Naive thymus-derived CD8-positive, alpha-beta T cell (primary cell): ENCODE data around the gene CALCOCO1. TPM values are rescaled to one million over a fixed set of nuclear protein-coding genes. Genes with fewer than 3 reads are reported as not detected.

Experiments
- ATAC-seq, 2 donors: fragments of 150-1000 bp; cut with Tn5 transposase in 1 of 2; sonication (Bioruptor Pico), chemical (Tn5 transposase) in 1 of 2; 1 replicate in 1 of 2; 2 replicates in 1 of 2; pipeline ENCODE4 v1.10.0; 2021; ENCODE audit warnings: mild to moderate bottlenecking in 2 of 2, moderate library complexity in 2 of 2
- POLR2A ChIA-PET: fragments of 350-600 bp; sonication (Branson Sonifier 250); formaldehyde crosslinking; loops from one replicate; lab custom pipeline; 2021; ENCODE audit warnings: antibody characterized with exemption; lab: Charles Lee
- DNase-seq, 10 donors: peaks; one replicate each; pipeline versions ENCODE4 v3.0.0 to v3.0.0-alpha.2; 2020 to 2022
- H3K27ac Mint-ChIP-seq, 10 donors: one replicate each; pipeline ENCODE4 v1.8.0; 2020 to 2022; ENCODE audit warnings: mild to moderate bottlenecking in 10 of 10, mixed read lengths in 10 of 10, moderate library complexity in 4 of 10, inconsistent platforms in 1 of 10
- H3K27me3 Mint-ChIP-seq, 5 donors: one replicate each; pipeline ENCODE4 v1.8.0; 2021 to 2022; ENCODE audit warnings: mixed read lengths in 5 of 5
- H3K36me3 Mint-ChIP-seq, 3 donors: one replicate each; pipeline ENCODE4 v1.8.0; 2020 to 2022; ENCODE audit warnings: mixed read lengths in 3 of 3, mild to moderate bottlenecking in 2 of 3, inconsistent platforms in 1 of 3
- H3K4me1 Mint-ChIP-seq, 4 donors: one replicate each; pipeline ENCODE4 v1.8.0; 2021 to 2022; ENCODE audit warnings: mixed read lengths in 4 of 4
- H3K4me3 Mint-ChIP-seq, 10 donors: one replicate each; pipeline ENCODE4 v1.8.0; 2020 to 2022; ENCODE audit warnings: mild to moderate bottlenecking in 10 of 10, mixed read lengths in 10 of 10, moderate library complexity in 6 of 10, inconsistent platforms in 1 of 10
- H3K9me3 Mint-ChIP-seq, 9 donors: one replicate each; pipeline ENCODE4 v1.8.0; 2020 to 2022; ENCODE audit warnings: mixed read lengths in 9 of 9, mild to moderate bottlenecking in 3 of 9, inconsistent platforms in 1 of 9, moderate library complexity in 1 of 9
- polyA plus RNA-seq, 3 donors: library from polyadenylated mRNA; unstranded; fragments of 300-500 nt; fragmentation: Illumina TruSeq; gene quantifications; one replicate each; pipeline ENCODE4 v1.2.3, GENCODE V29; 2021
- total RNA-seq, 8 experiments: library from RNA in 2 of 8; stranded (reverse) in 2 of 8; gene quantifications; one replicate each; pipeline ENCODE4 v1.2.3 and lab custom pipeline; 2021 to 2026

Gene CALCOCO1
- total and polyA plus RNA-seq, 5 experiments from 2014 or later = 52.3 to 168 (median 55.5) TPM

DNA sequence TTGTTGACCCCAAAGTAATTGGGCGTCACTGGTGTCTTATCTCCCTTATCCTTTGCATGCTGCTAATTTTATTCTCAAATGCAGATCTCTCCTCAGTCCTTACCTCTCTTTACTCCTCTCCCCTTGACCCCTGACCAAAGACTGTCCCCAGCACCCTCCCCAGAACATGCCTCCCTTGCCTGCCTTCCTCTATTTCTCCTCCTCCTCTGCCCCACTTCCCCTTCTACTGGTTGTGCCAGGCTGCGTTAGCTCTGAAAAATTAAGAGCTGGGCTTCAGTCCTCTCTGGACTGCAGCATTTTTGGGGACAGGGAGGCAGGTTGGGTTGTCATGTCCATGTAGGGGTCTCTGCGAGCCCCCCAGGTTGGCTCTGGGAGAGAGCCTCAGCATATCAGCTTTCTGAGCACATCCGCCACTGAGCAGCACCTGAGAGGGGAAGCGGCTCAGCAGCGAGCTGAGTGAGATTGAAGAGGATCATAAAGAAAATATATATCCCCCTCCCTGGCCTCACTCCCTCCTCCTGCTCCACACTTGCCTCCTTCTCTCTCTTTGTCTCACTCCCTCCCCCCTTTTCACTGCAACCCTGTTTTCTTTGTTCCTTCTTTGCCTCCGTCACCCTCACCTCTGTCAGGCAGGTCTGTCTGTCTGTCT is 31.0 kb upstream of the CALCOCO1 start:
- no peak for ATAC-seq
- POLR2A ChIA-PET = no interaction called here
- Mint-ChIP-seq H3K4me3 (peak overlapping the region in 1 of 10 donors; percentile 3), H3K27ac (peak overlapping the region in 1 of 10 donors; percentile 25), H3K4me1 (peaks cover 8 to 24% (median 12%) of the 10 kb centered on the region in 4 donors), H3K36me3 (no peaks in the 10 kb centered on the region), H3K27me3 (peaks cover 28 to 55% (median 41%) of the 10 kb centered on the region in 5 donors), H3K9me3 (no peaks in the 10 kb centered on the region)
- no peak for DNase-seq

GRCh38 chr12:53757101-53757770 is 30.0 kb upstream of the CALCOCO1 start:
- no peaks in the 10 kb centered on the region for H3K9me3 Mint-ChIP-seq
- peak; percentile 61 to 85 (median 76) for DNase-seq
- H3K27ac Mint-ChIP-seq = peak overlapping the region in 3 of 10 donors; percentile 1 to 72 (median 31)
- peaks cover 25 to 48% (median 32%) of the 10 kb centered on the region in 5 donors for H3K27me3 Mint-ChIP-seq
- H3K4me3 Mint-ChIP-seq = peak overlapping the region in 7 of 10 donors; percentile 37 to 74 (median 56)
- peaks cover 8 to 24% (median 12%) of the 10 kb centered on the region in 4 donors for H3K4me1 Mint-ChIP-seq
- peak; percentile 87 to 90 for ATAC-seq
- POLR2A ChIA-PET = no interaction called here
- no peaks in the 10 kb centered on the region for H3K36me3 Mint-ChIP-seq

DNA sequence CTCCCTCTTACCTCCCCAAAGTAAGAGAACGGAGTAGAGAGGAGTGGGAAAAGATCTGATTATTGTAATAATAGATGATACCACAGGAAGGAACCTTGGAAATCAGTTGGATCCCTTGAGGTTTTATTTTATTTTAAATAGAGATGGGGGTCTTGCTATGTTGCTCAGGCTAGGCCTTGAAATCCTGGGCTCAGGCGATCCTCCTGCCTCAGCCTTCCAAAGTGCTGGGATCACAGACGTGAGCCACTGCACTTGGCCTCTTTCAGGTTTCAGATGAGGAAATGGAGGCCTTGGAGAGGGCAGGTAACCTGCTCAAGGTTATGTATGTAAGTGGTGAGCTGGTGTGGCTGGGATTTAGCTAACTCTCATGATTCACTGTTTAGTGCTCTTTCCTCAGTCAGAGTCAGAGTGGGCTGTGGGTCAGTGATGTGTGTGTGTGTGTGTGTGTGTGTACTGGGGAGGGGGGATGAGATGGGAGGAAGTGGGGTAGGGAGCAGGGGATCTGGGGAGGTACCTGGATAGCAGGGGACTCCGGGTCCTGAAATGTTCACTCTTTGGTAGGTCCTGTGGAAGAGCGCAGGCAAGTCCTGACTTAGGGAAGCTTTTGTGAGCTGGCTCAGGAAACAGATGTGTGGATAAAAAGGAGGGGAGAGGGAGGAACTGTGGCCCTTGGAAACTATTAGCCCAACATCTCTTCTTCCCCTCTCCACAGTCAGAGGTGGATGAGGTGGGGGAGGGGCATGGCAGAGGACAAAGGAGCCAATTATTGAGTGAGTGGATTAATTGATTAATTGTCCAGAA is 29.2 kb upstream of the CALCOCO1 start:
- Mint-ChIP-seq H3K4me3 (peak overlapping the region in 1 of 10 donors; percentile 37), H3K9me3 (no peaks in the 10 kb centered on the region), H3K4me1 (peaks cover 8 to 26% (median 12%) of the 10 kb centered on the region in 4 donors), H3K36me3 (no peaks in the 10 kb centered on the region), H3K27ac (peak overlapping the region in 1 of 10 donors; percentile 84), H3K27me3 (peaks cover 22 to 43% (median 28%) of the 10 kb centered on the region in 5 donors)
- no peak for DNase-seq
- POLR2A ChIA-PET = no interaction called here
- no peak for ATAC-seq

DNA sequence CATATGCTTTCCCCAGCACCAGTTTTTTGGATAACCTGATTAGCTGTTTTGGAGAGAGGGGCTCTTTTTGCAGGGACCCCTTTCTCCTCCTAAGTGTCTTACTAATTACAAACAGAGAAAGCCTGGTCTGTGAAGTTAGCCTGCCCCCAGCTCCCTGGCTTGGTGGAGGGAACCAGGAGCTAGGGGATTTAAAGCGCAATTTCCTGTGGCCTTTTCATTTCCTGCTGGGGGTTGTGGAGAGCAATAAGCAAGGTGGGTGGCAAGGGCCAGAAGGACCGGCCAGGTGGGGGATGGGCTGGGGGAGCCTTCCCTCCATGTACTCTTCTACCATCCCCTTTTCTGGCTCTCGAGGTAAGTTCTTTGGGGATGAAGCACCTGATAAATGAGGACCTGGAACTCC is 28.6 kb upstream of the CALCOCO1 start:
- peak overlapping the region in 1 of 10 donors; percentile 46 for H3K4me3 Mint-ChIP-seq
- H3K4me1 Mint-ChIP-seq = peaks cover 8 to 26% (median 12%) of the 10 kb centered on the region in 4 donors
- POLR2A ChIA-PET = no interaction called here
- DNase-seq = no peak
- H3K36me3 Mint-ChIP-seq = no peaks in the 10 kb centered on the region
- H3K9me3 Mint-ChIP-seq = no peaks in the 10 kb centered on the region
- peaks cover 18 to 37% (median 24%) of the 10 kb centered on the region in 5 donors for H3K27me3 Mint-ChIP-seq
- H3K27ac Mint-ChIP-seq = no peak overlapping the region
- ATAC-seq = no peak

- Mint-ChIP-seq H3K9me3 (no peaks in the 10 kb centered on the region), H3K36me3 (no peaks in the 10 kb centered on the region), H3K4me3 (no peak overlapping the region), H3K27ac (peak overlapping the region in 1 of 10 donors; percentile 38), H3K27me3 (peaks cover 15 to 33% (median 24%) of the 10 kb centered on the region in 5 donors), H3K4me1 (peaks cover 8 to 26% (median 12%) of the 10 kb centered on the region in 4 donors)
- POLR2A ChIA-PET = no interaction called here
- ATAC-seq = no peak
- no peak for DNase-seq
Observed at GRCh38 chr12:53755451-53755891, 28.2 kb upstream of the CALCOCO1 start.

GRCh38 chr12:53754633-53755264 is 27.5 kb upstream of the CALCOCO1 start:
- Mint-ChIP-seq H3K27ac (no peak overlapping the region), H3K9me3 (no peaks in the 10 kb centered on the region), H3K36me3 (no peaks in the 10 kb centered on the region), H3K4me1 (peaks cover 8 to 26% (median 12%) of the 10 kb centered on the region in 4 donors), H3K4me3 (no peak overlapping the region), H3K27me3 (peaks cover 10 to 27% (median 19%) of the 10 kb centered on the region in 5 donors)
- DNase-seq = no peak
- no peak for ATAC-seq
- POLR2A ChIA-PET = no interaction called here

GRCh38 chr12:53754188-53754585 is 26.9 kb upstream of the CALCOCO1 start:
- Mint-ChIP-seq H3K9me3 (no peaks in the 10 kb centered on the region), H3K4me3 (no peak overlapping the region), H3K27me3 (peaks cover 6 to 21% (median 13%) of the 10 kb centered on the region in 5 donors), H3K27ac (no peak overlapping the region), H3K4me1 (peaks cover 8 to 26% (median 12%) of the 10 kb centered on the region in 4 donors), H3K36me3 (no peaks in the 10 kb centered on the region)
- DNase-seq = no peak
- POLR2A ChIA-PET = interaction anchor here (0.7 kb wide), 1 partner anchor 744 kb away, joined by 4 read pairs; no protein-coding TSS in a partner anchor
- ATAC-seq = no peak

GRCh38 chr12:53752621-53753020 is 25.4 kb upstream of the CALCOCO1 start:
- Mint-ChIP-seq H3K9me3 (no peaks in the 10 kb centered on the region), H3K36me3 (no peaks in the 10 kb centered on the region), H3K4me3 (no peak overlapping the region), H3K27me3 (peaks cover 0 to 9% (median 2%) of the 10 kb centered on the region in 5 donors), H3K27ac (no peak overlapping the region), H3K4me1 (peaks cover 7 to 22% (median 13%) of the 10 kb centered on the region in 4 donors)
- ATAC-seq (no peak), DNase-seq (no peak)
- POLR2A ChIA-PET = interaction anchor here (0.6 to 2.3 kb wide), 2 partner anchors 25 to 501 kb away, joined by 8 to 9 read pairs; partner anchors contain the start of gene CALCOCO1

- POLR2A ChIA-PET = interaction anchor here (0.6 to 2.3 kb wide), 3 partner anchors 24 to 501 kb away, joined by 4 to 9 read pairs (median 8); partner anchors contain the start of genes ATP5MC2 and CALCOCO1
- Mint-ChIP-seq H3K27ac (no peak overlapping the region), H3K9me3 (no peaks in the 10 kb centered on the region), H3K36me3 (no peaks in the 10 kb centered on the region), H3K4me3 (no peak overlapping the region), H3K27me3 (peaks cover 0 to 12% (median 5%) of the 10 kb centered on the region in 5 donors), H3K4me1 (peaks cover 10 to 20% (median 15%) of the 10 kb centered on the region in 4 donors)
- no peak for ATAC-seq
- no peak for DNase-seq
Observed at GRCh38 chr12:53752192-53752601, 24.9 kb upstream of the CALCOCO1 start.

- Mint-ChIP-seq H3K27ac (peak within 1 kb of the TSS in 3 of 10 donors; percentile 29 to 82 (median 60)), H3K4me3 (peak within 1 kb of the TSS in 1 of 10 donors; percentile 68), H3K9me3 (no peaks in the 10 kb centered on the region), H3K27me3 (peaks cover 0 to 14% (median 9%) of the 10 kb centered on the region in 5 donors), H3K4me1 (peaks cover 9 to 20% (median 13%) of the 10 kb centered on the region in 4 donors), H3K36me3 (no peaks in the 10 kb centered on the region)
- ATAC-seq = peak; percentile 42 to 57
- DNase-seq = peak in 5 of 10 donors; percentile 21 to 40 (median 23)
- POLR2A ChIA-PET = interaction anchor here (1.0 to 2.3 kb wide), 3 partner anchors 24 to 76 kb away, joined by 3 to 9 read pairs (median 4); partner anchors contain the start of genes ATP5MC2 and CALCOCO1
Observed at GRCh38 chr12:53751336-53752191, 24.3 kb upstream of the CALCOCO1 start, which contains the start of gene CISTR. Gene CISTR, minus strand, starts transcription at chr12:53751979.
